GM19324 (cell line): ENCODE data around the gene TMEM187.
A peak's percentile ranks its signal among the peaks of the same experiment; 100 is the strongest.
"Not testable (repeated sequence)": the region's sequence is repeated elsewhere in the genome, so short reads cannot be mapped to it uniquely, and the experiment has no call there.

Experiments
- ATAC-seq: cut with Tn5 transposase; IDR thresholded peaks from one replicate; pipeline ENCODE4 v1.9.1; 2021; ENCODE audit warnings: mild to moderate bottlenecking, moderate library complexity; ENCODE audit not compliant: unreplicated experiment, low FRiP score

The TMEM187 gene

DNA sequence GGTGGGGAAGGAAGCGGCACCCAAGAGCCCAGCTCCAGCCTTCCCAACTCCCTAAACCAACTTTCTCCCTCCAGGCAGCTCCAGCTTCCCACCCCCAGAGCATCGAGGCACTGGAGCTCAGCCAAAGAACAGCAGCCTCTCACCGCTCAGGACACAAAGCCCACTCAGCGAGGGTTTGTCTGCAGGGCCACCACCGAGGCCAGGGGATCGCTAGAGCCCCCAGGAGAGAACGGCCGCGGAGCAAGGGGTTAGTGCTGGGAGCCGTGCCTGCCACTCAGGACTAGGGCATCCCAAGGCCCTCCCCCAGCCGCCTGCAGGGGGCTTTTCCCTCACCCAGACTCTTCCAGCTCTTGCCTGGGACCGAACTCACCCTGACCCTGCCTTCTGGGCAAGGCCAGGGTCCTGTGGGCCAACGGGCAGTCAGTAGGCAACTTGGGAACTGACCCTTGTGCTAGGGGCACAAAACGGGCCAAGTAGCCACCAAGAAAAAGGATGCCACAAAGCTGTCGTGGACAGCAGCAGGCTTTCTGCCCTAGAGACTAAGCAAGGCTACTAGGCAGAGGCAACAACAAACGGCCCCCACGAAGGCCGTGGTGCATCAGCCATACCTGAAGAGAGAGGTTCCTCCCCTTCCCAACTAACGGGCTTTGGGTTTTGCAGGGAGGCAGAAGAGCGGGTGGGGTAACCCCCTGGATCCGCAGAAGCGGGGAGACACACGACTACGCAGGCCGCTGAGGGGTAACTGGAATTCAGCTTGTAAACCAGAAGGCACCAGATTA, 3.2 kb upstream of the TMEM187 start:
- no peak for ATAC-seq

GRCh38 chrX:153969904-153970356, 2.6 kb upstream of the TMEM187 start:
- ATAC-seq = no peak

GRCh38 chrX:153970357-153971123, 2.0 kb upstream of the TMEM187 start:
- peak; percentile 8 for ATAC-seq

- peak; percentile 50 for ATAC-seq
Measured at GRCh38 chrX:153971124-153971449, 1.5 kb upstream of the TMEM187 start.

- peak; percentile 58 for ATAC-seq
Measured at GRCh38 chrX:153971450-153972367, 845 bp upstream of the TMEM187 start, which contains the start of gene HCFC1. HCFC1 (minus strand) TSS chrX:153971818; CDS start chrX:153970840, 978 bp downstream.

GRCh38 chrX:153973127-153974002, 811 bp downstream of the TMEM187 start:
- no peak for ATAC-seq

- ATAC-seq = no peak
Measured at GRCh38 chrX:153974003-153974725, 1.6 kb downstream of the TMEM187 start.

DNA sequence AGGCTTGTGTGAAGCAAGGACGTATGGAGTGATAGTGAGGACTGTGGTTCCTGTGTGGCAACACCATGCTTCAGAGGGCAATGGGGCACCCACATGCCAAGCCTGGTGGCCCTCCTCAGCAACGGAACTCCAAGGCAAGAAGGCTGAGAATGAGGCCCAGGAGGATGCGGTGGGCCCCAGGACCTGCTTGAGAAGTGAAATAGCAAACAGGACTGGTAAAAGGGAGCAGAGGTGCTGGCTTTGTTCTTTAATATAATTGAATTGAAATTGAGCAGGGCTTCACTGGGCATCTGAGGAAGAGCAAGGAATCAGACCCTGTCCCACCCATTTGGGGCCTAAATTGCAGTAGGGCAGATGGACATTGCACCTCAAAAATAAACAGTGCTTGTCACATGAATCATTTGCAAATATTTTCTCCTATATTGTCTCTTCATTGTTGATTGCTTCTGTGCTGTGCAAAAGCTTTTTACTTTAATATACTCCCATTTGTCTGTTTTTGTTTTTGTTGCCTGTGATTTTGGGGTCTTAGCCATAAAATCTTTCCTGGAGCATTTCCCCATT, 2.3 kb downstream of the TMEM187 start:
- no peak for ATAC-seq

DNA sequence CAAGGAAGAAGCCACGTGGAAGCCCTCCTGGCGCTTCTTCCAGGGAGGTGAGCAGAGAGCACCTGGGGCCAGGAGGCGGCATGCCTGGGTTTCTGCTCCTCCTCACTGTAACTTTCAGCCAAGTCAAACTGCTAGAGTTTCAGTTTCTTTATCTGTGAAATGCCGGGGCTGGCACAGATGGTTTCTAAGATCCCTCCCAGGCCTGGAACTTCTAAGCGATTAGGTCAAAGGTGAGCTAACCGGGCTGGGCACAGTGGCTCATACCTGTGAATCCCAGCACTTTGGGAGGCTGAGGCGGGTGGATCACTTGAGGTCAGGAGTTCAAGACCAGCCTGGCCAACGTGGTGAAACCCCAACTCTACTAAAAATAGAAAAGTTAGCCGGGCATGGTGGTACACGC, 7.8 kb downstream of the TMEM187 start:
- not testable (repeated sequence) for ATAC-seq

GRCh38 chrX:153981231-153981630, 8.7 kb downstream of the TMEM187 start:
- no peak for ATAC-seq

GRCh38 chrX:153981771-153982533, 9.4 kb downstream of the TMEM187 start:
- no peak for ATAC-seq

DNA sequence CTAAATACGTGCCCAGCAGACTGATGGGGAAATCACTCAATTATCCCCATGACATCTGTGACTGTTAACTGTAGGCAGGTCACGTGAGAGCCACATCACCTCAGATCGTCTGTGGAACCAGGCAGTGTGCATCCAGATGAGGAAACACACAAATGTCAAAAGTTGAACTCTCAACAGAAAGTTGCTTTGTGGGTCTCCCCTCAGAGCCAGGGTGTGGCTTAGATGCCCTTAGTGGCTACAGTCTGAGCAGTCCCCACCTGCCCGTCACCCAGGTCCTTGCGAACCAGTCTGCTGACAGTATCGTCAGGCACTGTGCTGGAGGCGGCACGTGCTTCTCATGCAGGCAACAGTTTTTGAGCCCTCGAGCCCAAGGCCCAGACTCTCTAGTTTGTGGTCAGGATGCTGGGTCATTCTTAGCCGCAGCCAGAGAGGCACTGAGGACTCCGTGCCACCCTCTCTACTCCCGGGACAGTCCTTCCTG, 10.8 kb downstream of the TMEM187 start:
- no peak for ATAC-seq

GRCh38 chrX:153984351-153985178, 12.0 kb downstream of the TMEM187 start:
- ATAC-seq = no peak

DNA sequence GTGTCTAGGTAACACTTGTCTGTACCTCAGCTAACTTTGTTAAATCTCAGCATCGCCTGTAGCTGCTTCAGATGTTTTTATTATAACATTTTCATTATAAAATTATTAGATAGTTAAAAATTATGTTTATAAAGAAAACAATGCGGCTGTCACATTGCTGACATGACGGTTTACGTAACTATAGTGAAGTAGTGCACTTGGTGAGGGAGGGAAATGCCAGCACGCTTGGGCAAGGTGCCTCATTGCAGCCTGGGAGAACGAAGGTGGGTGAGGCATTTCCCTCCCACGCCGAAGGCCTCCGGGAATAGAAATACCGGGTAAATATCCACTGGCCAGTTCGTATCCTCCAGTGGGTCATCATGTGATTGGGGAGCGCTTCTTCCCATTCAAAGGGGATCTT, 15.9 kb downstream of the TMEM187 start:
- ATAC-seq = no peak

GRCh38 chrX:153989973-153990655, 17.6 kb downstream of the TMEM187 start:
- ATAC-seq = no peak

GRCh38 chrX:153991013-153991580, 18.5 kb downstream of the TMEM187 start:
- ATAC-seq = no peak
